HFFc6 (cell line): ENCODE results near the gene CREBBP. TPM values are rescaled to one million over a fixed set of nuclear protein-coding genes. Genes with fewer than 3 reads are reported as not detected.

Source experiments
- DNase-seq: peaks from one replicate; pipeline ENCODE4 v3.0.0-alpha.2; 2018
- H3K27ac Mint-ChIP-seq: 2 replicates; pipeline ENCODE4 v1.8.0; 2020; ENCODE audit warnings: mild to moderate bottlenecking, mixed read lengths
- H3K27me3 Mint-ChIP-seq: 2 replicates; pipeline ENCODE4 v1.8.0; 2021; ENCODE audit warnings: mild to moderate bottlenecking, moderate library complexity, mixed read lengths; ENCODE audit not compliant: insufficient read depth
- H3K36me3 Mint-ChIP-seq: 2 replicates; pipeline ENCODE4 v1.8.0; 2021; ENCODE audit warnings: low read depth, mixed read lengths
- H3K4me1 Mint-ChIP-seq: 2 replicates; pipeline ENCODE4 v1.8.0; 2020; ENCODE audit warnings: low read depth, mixed read lengths
- H3K4me3 Mint-ChIP-seq: 2 replicates; pipeline ENCODE4 v1.8.0; 2020; ENCODE audit warnings: mild to moderate bottlenecking, moderate library complexity, mixed read lengths
- H3K9me3 Mint-ChIP-seq: 2 replicates; pipeline ENCODE4 v1.8.0; 2020; ENCODE audit warnings: mild to moderate bottlenecking, mixed read lengths
- CTCF ChIP-seq: fragments of 200-600 bp; sonication (generic); IDR thresholded peaks from 2 replicates; pipeline ENCODE4 v1.5.0; 2021; ENCODE audit warnings: antibody characterized with exemption, mild to moderate bottlenecking
- total RNA-seq, 6 experiments: library from RNA; stranded (reverse); fragmentation: NEBNext Ultra II Directional; extraction: Animal tissue kit (Norgen Biotek cat#: 25700); gene quantifications; 2 replicates in 1 of 6; 3 replicates in 5 of 6; pipeline ENCODE4 v1.2.3, GENCODE V29; 2021

CREBBP gene
- total RNA-seq, 6 experiments from 2014 or later: 40.2 to 51.4 (median 43.4) TPM

GRCh38 chr16:3736116-3736515, 144.4 kb downstream of the CREBBP start:
- Mint-ChIP-seq H3K36me3 (peaks cover 57% of the 10 kb centered on the region), H3K4me3 (no peak overlapping the region), H3K27me3 (peaks cover 9% of the 10 kb centered on the region), H3K4me1 (no peaks in the 10 kb centered on the region), H3K9me3 (no peaks in the 10 kb centered on the region), H3K27ac (no peak overlapping the region)
- TF ChIP-seq CTCF: no peak
- DNase-seq: no peak

- Mint-ChIP-seq H3K4me3 (no peak overlapping the region), H3K9me3 (no peaks in the 10 kb centered on the region)
- no peak for DNase-seq
Measured at GRCh38 chr16:3735541-3735940, 145.0 kb downstream of the CREBBP start.

GRCh38 chr16:3734758-3735221, 145.7 kb downstream of the CREBBP start:
- no peak for TF ChIP-seq CTCF
- DNase-seq: no peak
- Mint-ChIP-seq H3K4me1 (no peaks in the 10 kb centered on the region), H3K36me3 (peaks cover 65% of the 10 kb centered on the region), H3K4me3 (no peak overlapping the region), H3K27me3 (peaks cover 15% of the 10 kb centered on the region), H3K27ac (no peak overlapping the region; the same call in 1 of the 2 replicates), H3K9me3 (no peaks in the 10 kb centered on the region)

More at GRCh38 chr16:3735541-3735940, 145.0 kb downstream of the CREBBP start:
- Mint-ChIP-seq H3K4me1 (no peaks in the 10 kb centered on the region), H3K36me3 (peaks cover 58% of the 10 kb centered on the region), H3K27me3 (peaks cover 9% of the 10 kb centered on the region), H3K27ac (no peak overlapping the region)
- TF ChIP-seq CTCF: no peak

- Mint-ChIP-seq H3K27ac (no peak overlapping the region), H3K4me3 (no peak overlapping the region), H3K36me3 (peaks cover 67% of the 10 kb centered on the region), H3K4me1 (no peaks in the 10 kb centered on the region), H3K27me3 (peaks cover 20% of the 10 kb centered on the region), H3K9me3 (no peaks in the 10 kb centered on the region)
- DNase-seq: no peak
- no peak for TF ChIP-seq CTCF
Measured at GRCh38 chr16:3734084-3734757, 146.3 kb downstream of the CREBBP start.

- Mint-ChIP-seq H3K4me1 (no peaks in the 10 kb centered on the region), H3K9me3 (no peaks in the 10 kb centered on the region), H3K27ac (no peak overlapping the region), H3K36me3 (peaks cover 58% of the 10 kb centered on the region), H3K27me3 (peaks cover 23% of the 10 kb centered on the region), H3K4me3 (no peak overlapping the region)
- no peak for TF ChIP-seq CTCF
- no peak for DNase-seq
Measured at GRCh38 chr16:3732171-3732570, 148.3 kb downstream of the CREBBP start.
